NCI-H146 (cell line): Measurements from ENCODE around the gene KIDINS220.
A peak's percentile ranks its signal among the peaks of the same experiment; 100 is the strongest.

Source experiments
- DNase-seq: peaks from one replicate; lab custom pipeline; 2025; lab: John Stamatoyannopoulos, UW

The KIDINS220 gene

DNA sequence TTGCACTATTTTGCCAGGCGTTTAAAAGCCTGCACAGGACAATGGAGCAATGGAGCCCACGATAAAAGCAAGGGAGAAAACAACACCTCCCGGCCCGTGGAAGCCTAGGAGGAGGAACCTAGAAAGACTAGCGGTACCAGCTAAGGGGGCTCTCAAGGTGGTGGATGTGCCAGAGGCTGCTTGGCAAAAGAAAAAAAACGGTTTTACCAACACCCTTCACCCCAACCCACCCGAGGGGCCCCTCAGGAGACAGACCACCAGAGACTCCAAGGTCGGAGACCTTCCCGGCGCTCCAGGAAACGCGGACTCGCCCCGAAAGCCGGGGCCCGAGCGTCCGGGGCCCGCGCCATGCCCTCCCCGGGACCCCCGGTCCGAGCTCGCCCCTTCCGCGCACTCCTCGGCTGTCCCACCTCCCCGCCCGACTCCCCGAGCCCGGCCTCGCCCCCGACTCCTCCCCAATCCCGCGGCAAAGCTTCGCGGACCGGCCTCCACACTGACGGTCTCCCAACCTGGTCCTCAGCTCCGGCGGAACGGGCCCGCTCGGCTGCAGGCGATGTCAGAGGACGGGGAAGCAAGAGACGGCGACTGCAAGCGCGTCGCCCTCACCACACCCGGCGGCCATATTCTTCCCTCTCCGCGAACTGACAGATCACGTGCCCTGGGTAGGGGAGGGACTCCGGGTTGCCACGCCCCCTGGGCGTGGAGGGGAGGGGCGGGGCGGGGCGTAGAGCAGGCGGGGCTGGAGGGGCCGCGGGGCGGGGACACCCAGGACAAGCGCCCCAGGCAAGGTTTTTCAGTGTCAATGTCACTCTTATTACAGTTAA lies at the start of gene KIDINS220:
Gene KIDINS220, minus strand, starts transcription at position 643 of the 824 bp plus-strand sequence. CDS start 10,520 bp downstream, outside the sequence.
- peak; percentile 88 for DNase-seq

DNA sequence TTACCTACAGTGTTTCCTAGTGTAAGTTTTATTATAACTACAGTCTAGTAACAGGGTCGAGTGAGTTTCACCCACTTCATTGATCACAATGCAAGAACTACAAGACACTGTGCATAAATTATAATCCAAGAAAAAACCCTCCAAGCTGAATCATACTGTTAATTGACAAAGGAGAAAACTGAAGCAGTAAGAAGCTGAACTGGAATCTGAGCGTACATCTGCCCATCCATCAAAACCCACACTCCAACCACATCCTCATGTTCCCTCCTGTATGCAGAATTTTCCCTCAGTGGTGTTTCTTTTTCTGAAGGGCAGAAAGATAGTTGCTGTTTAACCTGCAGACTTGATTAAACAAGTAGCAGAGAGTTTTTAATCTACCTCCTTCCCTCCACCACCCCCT lies 49.5 kb upstream of the KIDINS220 start:
- no peak for DNase-seq

DNA sequence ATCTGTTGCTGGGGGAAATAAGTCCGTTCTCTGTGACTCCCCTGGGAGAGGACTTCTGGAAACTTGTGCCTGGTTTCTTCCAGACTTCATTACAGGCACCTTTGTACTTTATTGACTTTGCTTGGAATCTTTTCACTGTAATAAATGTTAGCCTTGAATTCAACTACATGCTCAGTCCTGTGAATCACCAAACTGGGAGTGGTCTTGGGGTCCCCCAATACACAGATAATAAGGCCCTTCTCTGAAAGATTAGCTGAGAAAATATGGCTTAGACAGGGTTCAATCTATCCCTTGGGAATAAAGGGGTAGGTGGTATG lies 48.7 kb upstream of the KIDINS220 start:
- no peak for DNase-seq

DNA sequence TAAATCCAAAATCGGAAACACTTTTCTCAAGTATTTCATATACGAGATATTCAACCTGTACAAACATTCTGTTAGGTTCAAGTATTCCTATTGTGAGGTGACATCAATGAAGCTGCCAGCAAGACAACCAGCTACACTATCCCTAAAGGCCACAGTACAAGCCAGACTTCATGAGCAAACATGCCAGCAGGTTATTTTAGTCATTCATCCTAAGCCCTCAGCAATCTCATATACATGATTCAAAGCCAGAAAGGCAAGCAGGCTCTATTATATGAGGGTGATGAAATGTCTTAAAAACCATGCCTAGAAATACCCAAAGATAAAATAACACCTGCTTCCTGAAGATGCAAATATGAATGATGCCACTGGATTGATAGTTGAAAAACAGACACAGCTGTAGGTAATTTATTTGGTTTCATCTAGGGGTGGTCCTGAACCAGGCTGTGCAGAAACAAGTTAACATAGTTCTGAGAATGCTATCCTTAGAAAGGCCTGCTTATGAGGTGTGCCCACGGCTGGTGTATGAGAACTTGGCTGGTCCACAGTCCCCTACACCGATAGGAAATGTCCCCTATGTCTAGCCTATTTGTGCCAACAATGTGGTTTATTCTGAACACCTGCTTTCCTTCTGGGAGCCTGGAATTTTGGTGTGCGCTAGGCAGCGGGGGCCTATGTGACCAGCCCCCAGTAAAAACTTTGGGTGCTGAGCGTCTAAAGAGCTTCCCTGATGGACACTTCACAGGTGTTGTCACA lies 48.2 kb upstream of the KIDINS220 start:
- DNase-seq: peak; percentile 25

DNA sequence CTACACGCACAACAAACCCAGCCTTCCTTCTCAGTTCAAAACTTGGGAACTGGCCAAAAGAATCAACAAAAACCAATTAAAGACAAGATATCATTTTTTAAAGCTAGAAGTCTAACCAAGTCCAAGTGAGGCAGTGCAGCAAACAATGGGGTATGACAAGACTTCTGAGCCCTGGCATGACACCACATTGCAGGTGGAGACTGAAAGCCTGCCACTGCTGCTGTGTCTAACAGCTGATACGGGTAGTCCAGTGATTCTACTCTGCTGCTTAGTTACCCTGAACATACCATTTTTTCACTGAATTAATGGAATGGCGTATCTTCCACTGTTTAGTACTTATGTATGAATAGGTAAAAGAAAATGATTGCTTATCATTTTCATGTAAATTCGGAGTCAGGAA lies 47.4 kb upstream of the KIDINS220 start:
- peak; percentile 40 for DNase-seq

DNA sequence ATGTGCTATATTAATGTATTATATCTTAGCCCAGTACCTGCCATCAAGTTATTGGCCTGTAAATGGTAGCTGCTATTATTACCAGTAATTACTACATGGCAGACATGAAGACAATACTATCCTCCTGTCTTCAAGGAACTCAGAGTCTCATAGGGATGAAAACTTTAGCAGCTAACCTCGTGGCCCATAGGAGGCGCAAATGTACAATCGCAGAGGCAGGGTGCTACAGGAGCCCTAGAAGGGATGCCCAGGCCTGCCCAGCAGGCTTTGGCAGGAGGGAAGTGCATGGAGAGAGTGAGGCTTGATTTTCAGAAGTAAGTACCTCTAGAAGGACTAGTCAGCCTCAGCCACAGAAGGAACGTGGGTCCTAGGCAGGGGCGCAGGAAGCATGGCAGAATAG lies 44.7 kb upstream of the KIDINS220 start:
- peak; percentile 21 for DNase-seq

DNA sequence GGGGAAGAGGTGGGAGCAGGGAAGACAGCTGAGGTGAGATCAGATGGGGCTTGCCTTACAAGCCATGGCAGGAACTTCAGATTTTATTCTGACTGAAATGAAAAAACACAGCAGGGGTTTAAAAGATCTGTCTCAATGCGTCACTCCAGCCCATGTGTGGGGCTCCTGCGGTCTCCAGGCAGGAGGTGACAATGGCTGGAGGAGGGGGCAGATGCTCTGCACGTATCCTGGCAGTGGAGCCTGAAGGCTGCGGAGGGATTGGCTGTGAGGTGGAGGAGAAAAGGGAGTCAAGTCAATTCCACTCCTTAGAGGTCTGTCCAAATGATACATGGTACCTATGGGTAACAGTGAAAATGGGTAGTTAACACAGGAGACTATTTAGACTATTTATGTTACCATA lies 40.5 kb upstream of the KIDINS220 start:
- peak; percentile 73 for DNase-seq

DNA sequence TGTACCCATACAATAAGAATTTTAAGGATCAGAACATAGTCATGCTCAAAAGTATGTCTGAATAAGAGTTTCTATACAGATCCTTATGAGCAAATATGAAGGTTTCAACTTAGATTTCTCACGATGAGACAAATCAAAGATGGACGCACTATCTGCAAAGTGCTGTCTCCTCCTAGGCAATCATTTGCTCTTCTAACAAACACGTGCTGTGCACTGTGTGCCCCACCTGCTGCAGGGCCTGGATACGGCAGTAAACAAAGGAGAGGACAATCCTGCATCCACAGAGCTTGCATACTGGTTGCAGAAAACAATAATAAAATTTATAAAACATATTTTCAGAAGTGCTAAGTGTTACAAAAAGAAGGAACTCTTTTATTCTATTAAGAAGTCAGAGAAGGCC lies 39.9 kb upstream of the KIDINS220 start:
- DNase-seq: peak; percentile 53

DNA sequence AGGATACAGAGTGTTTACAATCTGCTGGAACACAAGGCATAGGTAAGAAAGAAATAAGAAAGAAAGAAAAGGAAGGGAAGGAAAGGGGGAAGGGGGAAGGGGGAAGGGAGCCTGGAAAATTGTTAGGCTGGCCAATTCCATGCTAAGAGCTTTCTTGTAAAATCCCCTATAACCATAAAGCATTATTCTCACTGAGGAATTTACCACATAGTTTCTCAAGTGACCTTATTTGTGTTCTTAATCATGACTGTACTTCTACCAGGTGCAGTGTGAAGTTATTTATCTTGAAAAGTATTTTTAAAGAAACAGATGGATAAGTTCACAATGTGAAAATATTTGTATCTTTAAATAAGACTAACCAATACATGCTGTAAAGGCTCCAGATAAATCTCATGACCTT lies 39.2 kb upstream of the KIDINS220 start:
- DNase-seq: no peak

DNA sequence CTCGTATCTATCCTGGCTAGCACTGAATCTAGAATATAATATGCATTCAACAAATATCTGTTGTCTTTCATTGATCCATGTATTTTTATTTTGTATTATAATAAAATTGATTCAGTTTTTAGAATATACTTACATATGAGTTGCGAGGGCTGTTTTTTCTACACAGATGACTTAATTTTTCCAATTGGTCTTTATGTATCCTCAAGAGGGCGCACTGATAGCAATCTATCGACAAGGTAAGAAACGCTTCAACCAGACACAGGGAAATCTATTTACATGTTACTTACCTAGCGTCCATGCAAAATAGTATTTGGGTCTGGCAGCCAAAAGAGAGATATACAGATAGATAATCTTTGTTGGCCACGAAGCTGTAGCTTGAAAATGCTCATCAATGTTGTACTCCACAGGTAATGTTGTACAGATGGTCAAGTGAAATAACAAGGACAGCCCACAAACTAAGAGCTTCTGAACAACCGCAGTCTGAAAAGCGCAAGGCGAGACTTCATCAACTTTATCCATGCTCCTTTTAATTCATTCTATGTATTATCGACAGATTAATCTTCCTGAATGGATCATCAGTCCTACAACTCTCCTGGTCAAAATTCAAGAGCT lies 35.5 kb upstream of the KIDINS220 start:
- DNase-seq: peak; percentile 71

DNA sequence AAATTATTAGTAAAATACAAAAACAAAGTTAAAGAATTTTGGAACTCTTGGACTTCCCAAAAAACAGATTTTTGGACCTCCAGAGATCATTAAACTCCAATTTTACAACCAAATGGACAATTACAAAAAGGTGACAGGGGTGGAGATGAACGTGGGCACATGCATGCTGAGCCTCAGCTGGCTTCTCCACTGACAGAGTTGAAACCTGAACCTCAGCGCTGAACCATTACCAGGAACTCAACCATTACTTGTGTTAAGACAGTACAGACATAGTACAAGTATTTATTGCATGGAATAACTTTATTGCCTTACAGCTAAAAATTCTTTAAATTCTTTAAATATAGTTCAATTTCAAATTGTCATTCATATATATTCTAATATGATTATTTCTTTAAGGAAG lies 33.0 kb upstream of the KIDINS220 start:
- DNase-seq: no peak

DNA sequence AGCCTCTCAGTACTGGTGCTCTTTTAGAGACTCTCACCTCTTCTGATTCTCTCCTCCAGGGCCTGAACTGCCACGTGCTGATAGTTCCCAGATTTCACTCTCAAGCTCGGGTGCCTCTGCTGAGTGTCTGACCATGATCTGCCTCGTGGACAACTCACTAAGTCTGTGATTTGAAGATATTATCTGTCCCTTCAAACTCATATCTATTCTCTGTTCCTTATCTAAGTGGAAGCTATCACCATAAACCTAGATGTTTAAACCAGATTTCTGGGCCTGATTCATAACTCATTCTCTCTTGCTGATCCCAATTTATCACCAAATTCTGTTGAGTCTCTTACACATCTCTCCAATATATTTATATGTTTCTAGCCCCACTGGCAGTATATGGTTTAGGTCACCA lies 29.9 kb upstream of the KIDINS220 start:
- no peak for DNase-seq

DNA sequence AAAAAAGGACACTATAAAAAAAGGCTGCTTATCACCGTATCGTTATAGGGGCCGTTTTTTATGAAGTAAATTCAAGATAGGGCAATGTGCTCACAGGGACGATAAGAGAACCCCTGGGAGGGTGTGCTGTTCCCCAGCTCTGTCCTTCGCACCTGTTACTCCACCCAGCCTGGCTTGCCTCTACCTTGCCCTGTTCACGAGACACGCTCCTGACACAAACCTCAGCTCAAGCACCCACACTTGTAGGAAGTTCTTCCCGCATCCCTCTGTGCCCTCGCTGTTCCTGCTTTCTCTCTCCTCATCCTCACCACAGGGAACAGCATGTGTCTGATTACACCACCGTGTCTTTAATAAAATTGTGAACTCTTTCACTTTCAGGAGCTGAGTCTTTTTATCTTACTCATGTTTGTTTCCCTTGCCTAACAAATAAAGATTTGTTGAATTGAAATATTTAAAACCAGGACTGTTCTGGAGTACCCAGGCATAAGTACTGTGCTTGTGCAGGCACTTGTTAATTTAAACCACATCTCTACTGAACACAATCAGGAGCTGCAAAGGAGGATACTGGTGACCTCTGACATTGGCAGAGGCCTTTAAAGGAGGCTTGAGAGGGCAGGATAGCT lies 26.0 kb upstream of the KIDINS220 start:
- no peak for DNase-seq

DNA sequence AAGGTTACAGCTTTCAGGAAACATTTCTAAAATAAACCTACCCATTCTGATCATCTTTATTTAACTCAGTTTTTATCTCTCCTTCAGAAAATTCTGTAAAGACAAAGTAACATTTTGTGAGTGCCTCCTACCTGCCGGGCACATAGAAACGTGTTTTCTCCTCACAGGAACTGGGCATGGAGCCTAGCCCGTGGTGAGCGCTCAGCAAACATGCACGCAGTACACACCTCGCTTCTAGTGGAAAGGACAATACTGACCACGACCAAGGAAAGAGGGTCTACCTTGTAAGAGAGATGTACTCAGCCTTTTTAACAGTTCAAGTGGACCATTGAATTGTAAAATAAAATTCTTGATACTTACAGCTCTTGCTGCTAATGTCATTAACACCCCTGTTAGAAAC lies 24.8 kb upstream of the KIDINS220 start:
- no peak for DNase-seq

DNA sequence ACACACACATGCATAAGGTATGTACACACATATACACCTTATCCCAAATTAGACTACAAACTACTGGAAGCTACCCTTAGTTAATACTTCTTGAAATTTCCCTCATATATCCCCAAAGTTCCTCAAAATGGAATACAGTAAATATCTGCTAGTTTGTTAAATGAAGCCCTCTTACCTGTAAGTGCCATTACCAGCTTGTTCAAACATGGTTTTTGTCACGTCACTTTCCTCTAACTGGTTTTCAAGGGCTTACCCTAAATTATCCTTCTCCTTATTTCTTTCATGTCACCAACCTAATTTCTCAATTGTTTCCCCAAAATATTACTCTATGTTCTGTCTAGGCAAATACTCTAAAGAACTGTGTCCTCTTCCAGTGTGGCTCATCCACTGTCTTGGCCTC lies 24.4 kb upstream of the KIDINS220 start:
- DNase-seq: no peak

DNA sequence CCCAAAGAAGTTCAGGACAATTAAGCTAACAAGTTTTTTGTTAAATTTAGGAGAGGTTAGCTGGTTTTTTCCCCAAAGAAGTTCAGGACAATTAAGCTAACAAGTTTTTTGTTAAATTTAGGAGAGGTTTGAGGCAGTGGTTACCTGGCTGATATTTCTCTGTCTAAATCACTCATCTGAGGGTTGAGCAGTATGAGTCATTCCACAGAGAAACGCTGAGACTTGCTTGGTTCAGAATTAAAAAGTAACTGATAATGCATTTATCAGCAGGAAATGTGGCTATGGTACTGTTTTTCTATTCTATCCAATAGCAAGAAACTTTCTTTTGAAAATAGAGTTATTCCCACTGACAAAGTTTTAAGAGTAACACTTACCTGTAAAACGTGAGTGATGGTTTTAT lies 22.8 kb upstream of the KIDINS220 start:
- no peak for DNase-seq

DNA sequence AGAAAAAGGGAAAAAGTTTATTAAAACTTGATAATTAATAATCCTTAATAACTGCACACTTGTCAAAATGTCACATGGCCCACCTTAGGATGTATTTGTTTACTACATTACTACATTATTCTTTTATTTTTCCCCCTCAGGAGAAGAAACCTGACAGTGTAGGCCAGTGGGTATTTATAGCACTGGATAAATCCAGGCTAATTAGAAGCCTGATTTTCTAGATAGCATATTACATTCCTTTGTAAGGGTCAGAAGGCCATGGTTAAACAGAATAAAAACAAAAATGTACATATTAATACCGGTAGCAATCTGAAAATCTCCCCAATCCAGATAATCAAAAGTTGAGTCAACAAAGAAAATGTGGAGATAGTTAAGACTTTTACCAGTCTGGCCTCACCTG lies 21.5 kb upstream of the KIDINS220 start:
- no peak for DNase-seq

DNA sequence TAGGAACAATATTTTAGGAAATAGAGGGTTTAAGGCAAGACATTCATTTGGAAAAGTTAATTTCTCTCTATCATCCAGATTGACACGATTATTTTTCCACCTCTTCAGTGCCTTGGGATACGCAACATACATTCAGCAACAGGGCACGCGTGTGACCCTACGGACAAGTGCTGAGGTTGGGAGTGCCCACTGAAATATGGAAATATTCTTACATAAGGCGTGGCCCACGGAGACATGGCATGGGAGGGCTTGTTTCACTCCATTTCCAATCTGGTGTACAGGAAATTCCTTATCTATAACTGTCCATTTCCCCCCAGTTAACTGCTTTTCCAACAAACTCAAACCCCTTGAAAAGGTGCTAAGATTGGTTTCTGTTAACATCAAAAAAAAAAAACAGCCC lies 20.9 kb upstream of the KIDINS220 start:
- no peak for DNase-seq

DNA sequence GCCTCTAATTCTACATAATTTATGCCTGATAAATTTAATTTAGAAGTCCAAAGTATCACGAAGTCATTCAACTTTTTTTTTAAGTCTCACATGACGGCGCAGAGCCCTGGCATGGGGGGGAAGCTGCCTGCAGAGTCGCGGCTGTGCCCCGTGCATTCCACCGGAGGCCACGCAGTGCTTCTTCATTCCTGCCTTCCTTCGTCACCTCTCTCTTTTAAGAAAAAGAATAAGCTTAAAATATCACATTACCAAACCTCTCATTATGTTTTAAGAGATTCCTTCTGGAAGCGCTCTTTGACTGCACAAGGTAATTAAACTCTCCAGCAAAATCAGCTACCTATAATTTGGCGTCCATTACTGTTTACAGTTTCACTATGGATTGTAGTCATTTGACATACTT lies 20.3 kb upstream of the KIDINS220 start:
- no peak for DNase-seq

DNA sequence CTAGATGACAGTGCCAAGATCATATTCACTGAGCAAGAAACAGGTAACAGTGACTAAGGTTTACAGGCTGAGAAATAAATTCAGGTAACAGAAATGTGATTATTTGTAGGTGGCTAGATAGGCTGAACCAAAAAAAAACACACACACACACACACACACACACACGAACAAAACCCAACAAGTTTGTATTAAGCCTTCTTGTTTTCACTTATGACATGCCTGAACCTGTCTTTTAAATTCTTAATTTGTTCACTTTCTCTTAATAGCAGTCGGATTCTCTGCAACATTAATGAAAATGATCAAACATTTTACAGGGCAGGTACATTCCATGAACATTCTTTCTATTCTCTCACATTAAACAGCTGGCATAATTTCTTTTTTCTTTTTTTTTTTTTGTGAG lies 18.8 kb upstream of the KIDINS220 start:
- DNase-seq: no peak

DNA sequence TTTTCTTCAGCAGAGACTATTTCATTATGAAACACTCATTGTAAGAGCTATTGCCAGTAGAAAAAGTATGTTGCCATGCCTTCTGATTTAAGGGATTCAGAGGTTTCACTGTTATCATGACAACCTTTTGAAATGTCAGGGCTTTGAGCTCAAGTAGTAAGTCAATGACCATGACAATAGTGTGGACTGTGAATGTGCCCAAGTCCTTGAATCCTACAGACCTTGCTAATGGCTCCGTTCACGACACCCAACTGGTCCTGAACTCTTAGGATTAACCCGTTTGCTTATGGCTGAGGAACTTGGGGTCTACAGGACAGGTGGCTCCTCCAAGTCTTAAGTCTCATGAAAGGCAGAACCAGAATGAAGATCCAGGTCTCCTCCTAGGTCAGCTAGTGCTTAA lies 17.6 kb upstream of the KIDINS220 start:
- no peak for DNase-seq

DNA sequence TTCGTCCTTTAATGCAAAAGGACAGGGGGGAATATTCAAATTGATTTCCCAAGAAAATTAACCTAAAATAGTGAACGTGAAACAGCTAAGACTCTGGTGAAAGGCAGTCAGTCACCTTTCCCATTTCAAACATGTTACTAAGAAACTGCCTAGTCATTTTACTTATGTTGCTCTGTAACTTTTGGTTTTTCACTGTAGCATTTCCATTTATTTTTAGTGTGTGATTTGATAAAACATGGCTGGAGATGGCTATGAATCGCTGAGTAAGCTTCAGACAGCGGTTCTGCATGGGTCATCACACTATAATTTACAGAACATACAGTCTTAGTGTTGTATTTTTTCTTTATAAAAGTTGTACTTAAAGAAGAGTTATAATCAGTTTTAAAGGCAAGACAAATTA lies 16.0 kb upstream of the KIDINS220 start:
- no peak for DNase-seq
